SK-N-SH treated with all-trans-retinoic acid at 6 μM for 48 hours (cell line): ENCODE results near the gene RP2.

Source experiments
- TOX ChIP-seq: fragments of 250-450 bp; sonication (Bioruptor Pico); IDR thresholded peaks from 2 replicates; pipeline ENCODE4 v1.8.0; 2021; ENCODE audit warnings: mild to moderate bottlenecking, moderate library complexity, borderline replicate concordance
- ZNF70 ChIP-seq: fragments of 450-650 bp; formaldehyde crosslinking; IDR thresholded peaks from 2 replicates; pipeline ENCODE4 v1.5.0; 2020; ENCODE audit warnings: mild to moderate bottlenecking, moderate library complexity

GRCh38 chrX:46838974-46839480 lies 2.2 kb downstream of the RP2 start:
- TF ChIP-seq TOX (CRISPR knock-in tag) (no peak), ZNF70 (CRISPR knock-in tag) (no peak)
